ENCODE results near the gene REC114. TPM values are rescaled to one million over a fixed set of nuclear protein-coding genes. Genes with fewer than 3 reads are reported as not detected.
"Not testable (repeated sequence)": the region's sequence is repeated elsewhere in the genome, so short reads cannot be mapped to it uniquely, and the experiment has no call there.

The REC114 gene
- total and polyA plus RNA-seq, 2 experiments from 2014 or later = 2.3 to 2.8 TPM

- H3K4me3 ChIP-seq = no peak overlapping the region
- no peaks in the 10 kb centered on the region for H3K36me3 ChIP-seq
- DNase-seq (ENCODE audit: low read depth in 1 of 2, low spot score in 1 of 2) = no peak
- no peaks in the 10 kb centered on the region for H3K27me3 ChIP-seq
- no peak for TF ChIP-seq CTCF (IDR thresholded peaks at IDR 0.05; ENCODE audit: low read depth, low read length)
- peaks cover 12% of the 10 kb centered on the region for H3K4me1 ChIP-seq (ENCODE audit: low read depth)
- H3K27ac ChIP-seq = no peak overlapping the region
- no peaks in the 10 kb centered on the region for H3K9me3 ChIP-seq (ENCODE audit: low read depth)
Observed at GRCh38 chr15:73442421-73442820, 543 bp upstream of the REC114 start.

GRCh38 chr15:73447471-73447870 lies 4.5 kb downstream of the REC114 start:
- not testable (repeated sequence) for DNase-seq (ENCODE audit: low read depth in 1 of 2, low spot score in 1 of 2); H3K36me3 ChIP-seq; H3K27ac ChIP-seq; H3K9me3 ChIP-seq (ENCODE audit: low read depth); H3K4me3 ChIP-seq; H3K4me1 ChIP-seq (ENCODE audit: low read depth); H3K27me3 ChIP-seq

GRCh38 chr15:73448158-73448758 lies 5.3 kb downstream of the REC114 start:
- not testable (repeated sequence) for H3K4me3 ChIP-seq; H3K9me3 ChIP-seq (ENCODE audit: low read depth); H3K27me3 ChIP-seq; H3K36me3 ChIP-seq; DNase-seq (ENCODE audit: low read depth in 1 of 2, low spot score in 1 of 2); H3K4me1 ChIP-seq (ENCODE audit: low read depth)
- peak overlapping the region; percentile 27 for H3K27ac ChIP-seq

GRCh38 chr15:73449980-73450379 lies 7.0 kb downstream of the REC114 start:
- not testable (repeated sequence) for H3K27me3 ChIP-seq; H3K9me3 ChIP-seq (ENCODE audit: low read depth); H3K4me3 ChIP-seq; H3K27ac ChIP-seq; H3K36me3 ChIP-seq; DNase-seq (ENCODE audit: low read depth in 1 of 2, low spot score in 1 of 2); H3K4me1 ChIP-seq (ENCODE audit: low read depth)

GRCh38 chr15:73454096-73454495 lies 11.1 kb downstream of the REC114 start:
- no peak overlapping the region for H3K4me3 ChIP-seq
- H3K27me3 ChIP-seq = no peaks in the 10 kb centered on the region
- H3K9me3 ChIP-seq (ENCODE audit: low read depth) = no peaks in the 10 kb centered on the region
- DNase-seq (ENCODE audit: low read depth in 1 of 2, low spot score in 1 of 2) = no peak
- H3K36me3 ChIP-seq = no peaks in the 10 kb centered on the region
- peaks cover 6% of the 10 kb centered on the region for H3K4me1 ChIP-seq (ENCODE audit: low read depth)
- no peak overlapping the region for H3K27ac ChIP-seq
- TF ChIP-seq CTCF (IDR thresholded peaks at IDR 0.05; ENCODE audit: low read depth, low read length) = no peak

- no peak overlapping the region for H3K27ac ChIP-seq
- H3K4me3 ChIP-seq = no peak overlapping the region
- no peaks in the 10 kb centered on the region for H3K9me3 ChIP-seq (ENCODE audit: low read depth)
- no peak for DNase-seq (ENCODE audit: low read depth in 1 of 2, low spot score in 1 of 2)
- TF ChIP-seq CTCF (IDR thresholded peaks at IDR 0.05; ENCODE audit: low read depth, low read length) = no peak
- no peaks in the 10 kb centered on the region for H3K36me3 ChIP-seq
- no peaks in the 10 kb centered on the region for H3K27me3 ChIP-seq
- peaks cover 18% of the 10 kb centered on the region for H3K4me1 ChIP-seq (ENCODE audit: low read depth)
Observed at GRCh38 chr15:73455876-73456275, 12.9 kb downstream of the REC114 start.

GRCh38 chr15:73457334-73457733 lies 14.4 kb downstream of the REC114 start:
- Histone ChIP-seq H3K36me3 (no peaks in the 10 kb centered on the region), H3K4me1 (ENCODE audit: low read depth) (peaks cover 25% of the 10 kb centered on the region), H3K4me3 (no peak overlapping the region), H3K27me3 (no peaks in the 10 kb centered on the region), H3K27ac (no peak overlapping the region), H3K9me3 (ENCODE audit: low read depth) (no peaks in the 10 kb centered on the region)
- no peak for TF ChIP-seq CTCF (IDR thresholded peaks at IDR 0.05; ENCODE audit: low read depth, low read length)
- DNase-seq (ENCODE audit: low read depth in 1 of 2, low spot score in 1 of 2) = no peak

Measured in cardiac muscle cell (in vitro differentiated cells and primary cell).